ENCODE results near the gene ARMC2. TPM values are rescaled to one million over a fixed set of nuclear protein-coding genes. Genes with fewer than 3 reads are reported as not detected.
A peak's percentile ranks its signal among the peaks of the same experiment; 100 is the strongest.

The ARMC2 gene
- total and polyA plus RNA-seq, 8 donors, result 7.8 to 30.0 (median 24.9) TPM

- Histone ChIP-seq H3K4me1 (no peaks in the 10 kb centered on the region), H3K27me3 (no peaks in the 10 kb centered on the region), H3K36me3 (no peaks in the 10 kb centered on the region), H3K27ac (no peak overlapping the region), H3K9me3 (peaks cover 0 to 2% of the 10 kb centered on the region in 2 donors), H3K4me3 (no peak overlapping the region)
- no peak for ATAC-seq
- intact Hi-C loops (cut with DNase I), result no loop called here
- TF ChIP-seq CTCF (IDR thresholded peaks at IDR 0.05), result no peak
- no peak for DNase-seq
Observed at GRCh38 chr6:108831104-108831503, 17.1 kb upstream of the ARMC2 start.

- Histone ChIP-seq H3K27ac (no peak overlapping the region), H3K36me3 (no peaks in the 10 kb centered on the region), H3K4me3 (no peak overlapping the region), H3K4me1 (peaks cover 0 to 13% of the 10 kb centered on the region in 2 donors), H3K9me3 (no peaks in the 10 kb centered on the region), H3K27me3 (no peaks in the 10 kb centered on the region)
- no peak for TF ChIP-seq CTCF (IDR thresholded peaks at IDR 0.05)
- ATAC-seq (no peak), DNase-seq (no peak)
- intact Hi-C loops (cut with DNase I), result no loop called here
Observed at GRCh38 chr6:108832738-108833137, 15.5 kb upstream of the ARMC2 start.

GRCh38 chr6:108835218-108835850 is 12.9 kb upstream of the ARMC2 start:
- Histone ChIP-seq H3K36me3 (no peaks in the 10 kb centered on the region), H3K4me1 (peaks cover 0 to 20% of the 10 kb centered on the region in 2 donors), H3K9me3 (no peaks in the 10 kb centered on the region), H3K27ac (no peak overlapping the region), H3K27me3 (no peaks in the 10 kb centered on the region), H3K4me3 (no peak overlapping the region)
- TF ChIP-seq CTCF (IDR thresholded peaks at IDR 0.05), result peak; percentile 91 to 96
- DNase-seq (peak; percentile 59 to 94 (median 86)), ATAC-seq (peak; percentile 92)
- intact Hi-C loops (cut with DNase I), result no loop called here

GRCh38 chr6:108836061-108836460 is 12.2 kb upstream of the ARMC2 start:
- Histone ChIP-seq H3K9me3 (no peaks in the 10 kb centered on the region), H3K27ac (no peak overlapping the region), H3K4me3 (no peak overlapping the region), H3K27me3 (no peaks in the 10 kb centered on the region), H3K4me1 (peaks cover 0 to 26% of the 10 kb centered on the region in 2 donors), H3K36me3 (no peaks in the 10 kb centered on the region)
- no peak for ATAC-seq
- intact Hi-C loops (cut with DNase I), result no loop called here
- DNase-seq, result no peak
- TF ChIP-seq CTCF (IDR thresholded peaks at IDR 0.05), result no peak

- DNase-seq, result no peak
- H3K36me3 ChIP-seq, result no peaks in the 10 kb centered on the region
- no peak overlapping the region for H3K27ac ChIP-seq
- peaks cover 0 to 32% of the 10 kb centered on the region in 2 donors for H3K4me1 ChIP-seq
- no peak for ATAC-seq
- intact Hi-C loops (cut with DNase I), result no loop called here
- no peaks in the 10 kb centered on the region for H3K9me3 ChIP-seq
- H3K27me3 ChIP-seq, result no peaks in the 10 kb centered on the region
- no peak for TF ChIP-seq CTCF (IDR thresholded peaks at IDR 0.05)
- no peak overlapping the region for H3K4me3 ChIP-seq
Observed at GRCh38 chr6:108837236-108837971, 10.8 kb upstream of the ARMC2 start.
